NOMO-1 treated with DMSO at 0.1 percent for 48 hours (cell line): ENCODE measurements around the gene FCHO1.

Experiments
- DNase-seq: peaks from one replicate; lab custom pipeline; 2025; ENCODE audit not compliant: unreplicated experiment; lab: John Stamatoyannopoulos, UW

The FCHO1 gene

GRCh38 chr19:17824339-17824738, 73.1 kb downstream of the FCHO1 start:
- DNase-seq: no peak

- DNase-seq: no peak
Measured at GRCh38 chr19:17826508-17827056, 75.3 kb downstream of the FCHO1 start.

GRCh38 chr19:17829855-17830566, 78.7 kb downstream of the FCHO1 start:
- no peak for DNase-seq

- no peak for DNase-seq
Measured at GRCh38 chr19:17830567-17831418, 79.5 kb downstream of the FCHO1 start.

- DNase-seq: no peak
Measured at GRCh38 chr19:17831419-17831888, 80.2 kb downstream of the FCHO1 start.

GRCh38 chr19:17832443-17833208, 81.3 kb downstream of the FCHO1 start:
- no peak for DNase-seq

GRCh38 chr19:17834350-17835181, 83.3 kb downstream of the FCHO1 start:
- no peak for DNase-seq

GRCh38 chr19:17835182-17836006, 84.1 kb downstream of the FCHO1 start:
- no peak for DNase-seq

GRCh38 chr19:17836530-17836929, 85.3 kb downstream of the FCHO1 start:
- no peak for DNase-seq

GRCh38 chr19:17837972-17838371, 86.7 kb downstream of the FCHO1 start:
- DNase-seq: no peak
